ENCODE data around the gene XPC.

GRCh38 chr3:14210290-14210688 lies 31.9 kb upstream of the XPC start:
- TF ChIP-seq CTCF (IDR thresholded peaks at IDR 0.05; ENCODE audit: insufficient read depth, low read length, poor library complexity, severe bottlenecking) = no peak
- no peak for TF ChIP-seq EZH2phosphoT487 (conservative IDR thresholded peaks at IDR 0.05; ENCODE audit: low read length)

Measured in SU-DHL-6 (cell line).